Liver (tissue), 3 donors: ENCODE results near the gene RAB38.

ENCODE experiments used
- EGR1 ChIP-seq, 2 donors: IDR thresholded peaks; 2 replicates each; pipeline ENCODE4 v1.6.1; 2016 to 2018; ENCODE audit warnings: antibody characterized with exemption in 2 of 2, low read depth in 2 of 2
- FOXA1 ChIP-seq: IDR thresholded peaks from 2 replicates; pipeline ENCODE4 v1.6.1; 2016; ENCODE audit warnings: antibody characterized with exemption
- FOXA2 ChIP-seq: IDR thresholded peaks from 2 replicates; pipeline ENCODE4 v1.6.1; 2016; ENCODE audit warnings: antibody characterized with exemption
- JUND ChIP-seq, 2 donors: IDR thresholded peaks; 2 replicates each; pipeline ENCODE4 v1.6.1; 2016; ENCODE audit warnings: antibody characterized with exemption in 2 of 2
- NR2F2 ChIP-seq: IDR thresholded peaks from 2 replicates; pipeline ENCODE4 v1.6.1; 2016; ENCODE audit warnings: antibody characterized with exemption
- RAD21 ChIP-seq, 2 donors: IDR thresholded peaks; 2 replicates each; pipeline ENCODE4 v1.6.1; 2016; ENCODE audit warnings: antibody characterized with exemption in 2 of 2, mild to moderate bottlenecking in 2 of 2
- TAF1 ChIP-seq: conservative IDR thresholded peaks from 2 replicates; pipeline ENCODE4 v1.6.1; 2016; ENCODE audit warnings: antibody characterized with exemption, mild to moderate bottlenecking
- YY1 ChIP-seq: IDR thresholded peaks from 2 replicates; pipeline ENCODE4 v1.6.1; 2016; ENCODE audit warnings: antibody characterized with exemption, mild to moderate bottlenecking
- TF ChIP-seq, protein P1 (sequence below): fragments of 150-350 bp; IDR thresholded peaks from 2 replicates; pipeline ENCODE4 v1.5.1; 2017; ENCODE audit warnings: improper control_type of control experiment, low read depth, low read length; ENCODE audit not compliant: missing input control
- TF ChIP-seq, protein P2 (sequence below): IDR thresholded peaks from 2 replicates; pipeline ENCODE4 v1.6.1; 2016; ENCODE audit warnings: antibody characterized with exemption
- TF ChIP-seq, protein P3 (sequence below): IDR thresholded peaks from 2 replicates; pipeline ENCODE4 v1.6.1; 2016; ENCODE audit warnings: antibody characterized with exemption, mild to moderate bottlenecking
- donor health status: healthy.
- donor health status: healthy.

DNA sequence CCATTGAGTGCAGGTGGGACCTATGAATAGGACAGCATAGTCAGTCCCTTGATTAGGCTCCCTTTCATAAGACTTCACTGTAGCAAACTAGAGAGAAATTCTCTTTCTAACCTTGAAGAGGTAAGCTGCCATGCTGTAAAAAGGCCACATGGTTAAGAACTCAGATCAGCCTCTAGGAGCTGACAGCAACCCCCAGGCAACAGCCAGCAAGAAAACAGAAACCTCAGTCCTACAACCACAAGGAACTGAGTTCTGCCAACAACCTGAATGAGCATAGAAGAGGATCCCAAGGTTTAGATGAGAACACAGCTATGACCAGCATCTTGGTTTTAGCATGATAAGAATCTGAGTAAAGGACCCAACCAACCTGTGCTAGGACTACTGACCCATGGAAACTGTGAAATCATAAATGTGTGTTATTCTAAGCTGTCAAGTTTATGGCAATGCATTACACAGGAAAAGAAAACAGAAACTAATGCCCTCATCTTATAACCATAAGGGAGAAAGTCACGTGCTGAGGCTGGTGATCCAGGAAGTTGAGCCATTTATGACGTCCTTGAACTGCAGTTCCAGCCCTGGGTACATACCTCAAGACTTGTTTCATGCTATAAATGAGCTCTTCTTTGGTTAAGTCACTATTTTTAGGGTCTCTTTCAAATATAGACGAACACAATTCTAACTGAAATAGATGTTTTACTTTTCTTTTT is 43.3 kb downstream of the RAB38 start:
- TF ChIP-seq, protein P1, sequence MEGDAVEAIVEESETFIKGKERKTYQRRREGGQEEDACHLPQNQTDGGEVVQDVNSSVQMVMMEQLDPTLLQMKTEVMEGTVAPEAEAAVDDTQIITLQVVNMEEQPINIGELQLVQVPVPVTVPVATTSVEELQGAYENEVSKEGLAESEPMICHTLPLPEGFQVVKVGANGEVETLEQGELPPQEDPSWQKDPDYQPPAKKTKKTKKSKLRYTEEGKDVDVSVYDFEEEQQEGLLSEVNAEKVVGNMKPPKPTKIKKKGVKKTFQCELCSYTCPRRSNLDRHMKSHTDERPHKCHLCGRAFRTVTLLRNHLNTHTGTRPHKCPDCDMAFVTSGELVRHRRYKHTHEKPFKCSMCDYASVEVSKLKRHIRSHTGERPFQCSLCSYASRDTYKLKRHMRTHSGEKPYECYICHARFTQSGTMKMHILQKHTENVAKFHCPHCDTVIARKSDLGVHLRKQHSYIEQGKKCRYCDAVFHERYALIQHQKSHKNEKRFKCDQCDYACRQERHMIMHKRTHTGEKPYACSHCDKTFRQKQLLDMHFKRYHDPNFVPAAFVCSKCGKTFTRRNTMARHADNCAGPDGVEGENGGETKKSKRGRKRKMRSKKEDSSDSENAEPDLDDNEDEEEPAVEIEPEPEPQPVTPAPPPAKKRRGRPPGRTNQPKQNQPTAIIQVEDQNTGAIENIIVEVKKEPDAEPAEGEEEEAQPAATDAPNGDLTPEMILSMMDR, result no peak
- TF ChIP-seq YY1 (no peak), RAD21 (IDR thresholded peaks at IDR 0.05) (no peak), TAF1 (no peak), NR2F2 (no peak), FOXA2 (no peak), FOXA1 (no peak), EGR1 (IDR thresholded peaks at IDR 0.05; ENCODE audit: low read depth in 2 of 2) (no peak), JUND (IDR thresholded peaks at IDR 0.05) (no peak)
- TF ChIP-seq, protein P2, sequence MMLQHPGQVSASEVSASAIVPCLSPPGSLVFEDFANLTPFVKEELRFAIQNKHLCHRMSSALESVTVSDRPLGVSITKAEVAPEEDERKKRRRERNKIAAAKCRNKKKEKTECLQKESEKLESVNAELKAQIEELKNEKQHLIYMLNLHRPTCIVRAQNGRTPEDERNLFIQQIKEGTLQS, result no peak
- TF ChIP-seq, protein P3, sequence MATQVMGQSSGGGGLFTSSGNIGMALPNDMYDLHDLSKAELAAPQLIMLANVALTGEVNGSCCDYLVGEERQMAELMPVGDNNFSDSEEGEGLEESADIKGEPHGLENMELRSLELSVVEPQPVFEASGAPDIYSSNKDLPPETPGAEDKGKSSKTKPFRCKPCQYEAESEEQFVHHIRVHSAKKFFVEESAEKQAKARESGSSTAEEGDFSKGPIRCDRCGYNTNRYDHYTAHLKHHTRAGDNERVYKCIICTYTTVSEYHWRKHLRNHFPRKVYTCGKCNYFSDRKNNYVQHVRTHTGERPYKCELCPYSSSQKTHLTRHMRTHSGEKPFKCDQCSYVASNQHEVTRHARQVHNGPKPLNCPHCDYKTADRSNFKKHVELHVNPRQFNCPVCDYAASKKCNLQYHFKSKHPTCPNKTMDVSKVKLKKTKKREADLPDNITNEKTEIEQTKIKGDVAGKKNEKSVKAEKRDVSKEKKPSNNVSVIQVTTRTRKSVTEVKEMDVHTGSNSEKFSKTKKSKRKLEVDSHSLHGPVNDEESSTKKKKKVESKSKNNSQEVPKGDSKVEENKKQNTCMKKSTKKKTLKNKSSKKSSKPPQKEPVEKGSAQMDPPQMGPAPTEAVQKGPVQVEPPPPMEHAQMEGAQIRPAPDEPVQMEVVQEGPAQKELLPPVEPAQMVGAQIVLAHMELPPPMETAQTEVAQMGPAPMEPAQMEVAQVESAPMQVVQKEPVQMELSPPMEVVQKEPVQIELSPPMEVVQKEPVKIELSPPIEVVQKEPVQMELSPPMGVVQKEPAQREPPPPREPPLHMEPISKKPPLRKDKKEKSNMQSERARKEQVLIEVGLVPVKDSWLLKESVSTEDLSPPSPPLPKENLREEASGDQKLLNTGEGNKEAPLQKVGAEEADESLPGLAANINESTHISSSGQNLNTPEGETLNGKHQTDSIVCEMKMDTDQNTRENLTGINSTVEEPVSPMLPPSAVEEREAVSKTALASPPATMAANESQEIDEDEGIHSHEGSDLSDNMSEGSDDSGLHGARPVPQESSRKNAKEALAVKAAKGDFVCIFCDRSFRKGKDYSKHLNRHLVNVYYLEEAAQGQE, result no peak
